ENCODE results near the gene WDR20. TPM values are rescaled to one million over a fixed set of nuclear protein-coding genes. Genes with fewer than 3 reads are reported as not detected.

Gene WDR20
- total and polyA plus RNA-seq, 2 donors (not counting 1 experiment from before 2014, with no cell fraction given): 12.4 to 64.0 TPM

DNA sequence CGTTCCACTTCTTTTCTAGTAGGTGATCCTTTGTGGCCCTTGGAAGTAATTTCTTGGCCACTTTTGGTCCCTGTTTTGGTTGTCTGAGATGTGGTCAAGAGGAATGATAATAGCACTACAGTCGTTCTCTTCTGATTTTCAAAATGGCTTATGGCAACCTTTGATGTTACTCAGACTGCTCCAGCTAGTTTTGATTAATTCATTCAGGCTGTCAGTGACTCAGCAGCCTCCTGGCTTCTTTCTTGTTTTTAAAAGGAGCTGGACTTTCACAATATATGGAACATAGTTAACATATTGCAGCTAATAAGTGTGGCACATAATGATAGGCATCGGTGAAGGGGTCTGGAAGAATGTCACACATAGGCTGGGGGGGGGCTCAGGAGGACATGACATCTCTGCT is 47.3 kb downstream of the WDR20 start:
- Mint-ChIP-seq H3K4me3 (no peak overlapping the region), H3K27me3 (no peaks in the 10 kb centered on the region), H3K4me1 (peaks cover 42% of the 10 kb centered on the region), H3K9me3 (ENCODE audit: insufficient read depth) (no peaks in the 10 kb centered on the region), H3K27ac (no peak overlapping the region)
- intact Hi-C loops (cut with micrococcal nuclease): no loop called here
- no peaks in the 10 kb centered on the region for H3K36me3 ChIP-seq (replicated peaks in 1 of 2; ENCODE audit: control extremely low read depth in 1 of 2, control insufficient read depth in 1 of 2, extremely low read depth in 1 of 2, insufficient read depth in 2 of 2, low read length in 1 of 2)
- H3K79me2 ChIP-seq (ENCODE audit: control insufficient read depth, insufficient read depth, low read length): peaks cover 86% of the 10 kb centered on the region
- no peak overlapping the region for H3K4me2 ChIP-seq (replicated peaks; ENCODE audit: low read depth, low read length, poor library complexity, severe bottlenecking)
- WGBS (ENCODE audit: insufficient coverage): 92% methylated on average over 2 of the region's 3 CpGs
- no peak overlapping the region for H3K9ac ChIP-seq (ENCODE audit: low read length)
- CTCF ChIA-PET: no interaction called here
- DNase-seq (no peak), ATAC-seq (ENCODE audit: low read depth) (no peak)
- no peaks in the 10 kb centered on the region for H3K27me3 ChIP-seq (replicated peaks in 1 of 4; ENCODE audit: control extremely low read depth in 1 of 4, control insufficient read depth in 3 of 4, insufficient read depth in 4 of 4, low read length in 3 of 4)
- H3K4me3 ChIP-seq (ENCODE audit: control extremely low read depth in 1 of 5, extremely low read depth in 1 of 5, insufficient read depth in 1 of 5, low read depth in 2 of 5, low read length in 4 of 5): no peak overlapping the region
- TF ChIP-seq, protein P1, sequence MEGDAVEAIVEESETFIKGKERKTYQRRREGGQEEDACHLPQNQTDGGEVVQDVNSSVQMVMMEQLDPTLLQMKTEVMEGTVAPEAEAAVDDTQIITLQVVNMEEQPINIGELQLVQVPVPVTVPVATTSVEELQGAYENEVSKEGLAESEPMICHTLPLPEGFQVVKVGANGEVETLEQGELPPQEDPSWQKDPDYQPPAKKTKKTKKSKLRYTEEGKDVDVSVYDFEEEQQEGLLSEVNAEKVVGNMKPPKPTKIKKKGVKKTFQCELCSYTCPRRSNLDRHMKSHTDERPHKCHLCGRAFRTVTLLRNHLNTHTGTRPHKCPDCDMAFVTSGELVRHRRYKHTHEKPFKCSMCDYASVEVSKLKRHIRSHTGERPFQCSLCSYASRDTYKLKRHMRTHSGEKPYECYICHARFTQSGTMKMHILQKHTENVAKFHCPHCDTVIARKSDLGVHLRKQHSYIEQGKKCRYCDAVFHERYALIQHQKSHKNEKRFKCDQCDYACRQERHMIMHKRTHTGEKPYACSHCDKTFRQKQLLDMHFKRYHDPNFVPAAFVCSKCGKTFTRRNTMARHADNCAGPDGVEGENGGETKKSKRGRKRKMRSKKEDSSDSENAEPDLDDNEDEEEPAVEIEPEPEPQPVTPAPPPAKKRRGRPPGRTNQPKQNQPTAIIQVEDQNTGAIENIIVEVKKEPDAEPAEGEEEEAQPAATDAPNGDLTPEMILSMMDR (IDR thresholded peaks at IDR 0.05): no peak
- no peak for TF ChIP-seq EZH2 (IDR thresholded peaks at IDR 0.05; ENCODE audit: borderline replicate concordance, insufficient read depth, low read depth, low read length, poor library complexity, severe bottlenecking)
- no peak overlapping the region for H3K27ac ChIP-seq (ENCODE audit: low read length in 2 of 2)
- H3K9me3 ChIP-seq (ENCODE audit: control extremely low read depth in 1 of 3, control insufficient read depth in 2 of 3, insufficient read depth in 1 of 3, low read length in 2 of 3): no peaks in the 10 kb centered on the region
- H3K4me1 ChIP-seq (ENCODE audit: control insufficient read depth in 2 of 2, insufficient read depth in 2 of 2, low read length in 2 of 2): peaks cover 3 to 6% of the 10 kb centered on the region in 2 donors
- H2AFZ ChIP-seq (ENCODE audit: insufficient read depth, low read depth, low read length, poor library complexity, severe bottlenecking): no peak overlapping the region
- POLR2A ChIA-PET: no interaction called here
- peaks cover 89% of the 10 kb centered on the region for H4K20me1 ChIP-seq (ENCODE audit: control insufficient read depth, insufficient read depth, low read length, poor library complexity, severe bottlenecking)

GRCh38 chr14:102187568-102188001 is 47.9 kb downstream of the WDR20 start:
- ATAC-seq (ENCODE audit: low read depth) (no peak), DNase-seq (no peak)
- H3K27me3 Mint-ChIP-seq: no peaks in the 10 kb centered on the region
- no peak overlapping the region for H3K9ac ChIP-seq (ENCODE audit: low read length)
- H3K4me2 ChIP-seq (replicated peaks; ENCODE audit: low read depth, low read length, poor library complexity, severe bottlenecking): no peak overlapping the region
- H4K20me1 ChIP-seq (ENCODE audit: control insufficient read depth, insufficient read depth, low read length, poor library complexity, severe bottlenecking): peaks cover 84% of the 10 kb centered on the region
- no peaks in the 10 kb centered on the region for H3K36me3 ChIP-seq (replicated peaks in 1 of 2; ENCODE audit: control extremely low read depth in 1 of 2, control insufficient read depth in 1 of 2, extremely low read depth in 1 of 2, insufficient read depth in 2 of 2, low read length in 1 of 2)
- no peak overlapping the region for H3K27ac Mint-ChIP-seq
- H3K79me2 ChIP-seq (ENCODE audit: control insufficient read depth, insufficient read depth, low read length): peaks cover 82% of the 10 kb centered on the region
- ChIA-PET POLR2A (no interaction called here), CTCF (no interaction called here)
- H3K27me3 ChIP-seq (replicated peaks in 1 of 4; ENCODE audit: control extremely low read depth in 1 of 4, control insufficient read depth in 3 of 4, insufficient read depth in 4 of 4, low read length in 3 of 4): no peaks in the 10 kb centered on the region
- H3K4me1 Mint-ChIP-seq: peaks cover 41% of the 10 kb centered on the region
- H2AFZ ChIP-seq (ENCODE audit: insufficient read depth, low read depth, low read length, poor library complexity, severe bottlenecking): no peak overlapping the region
- H3K9me3 ChIP-seq (ENCODE audit: control extremely low read depth in 1 of 3, control insufficient read depth in 2 of 3, insufficient read depth in 1 of 3, low read length in 2 of 3): no peaks in the 10 kb centered on the region
- intact Hi-C loops (cut with micrococcal nuclease): no loop called here
- peaks cover 3 to 6% of the 10 kb centered on the region in 2 donors for H3K4me1 ChIP-seq (ENCODE audit: control insufficient read depth in 2 of 2, insufficient read depth in 2 of 2, low read length in 2 of 2)
- no peaks in the 10 kb centered on the region for H3K9me3 Mint-ChIP-seq (ENCODE audit: insufficient read depth)
- 96% methylated on average over 4 of the region's 4 CpGs for WGBS (ENCODE audit: insufficient coverage)
- TF ChIP-seq EZH2 (IDR thresholded peaks at IDR 0.05; ENCODE audit: borderline replicate concordance, insufficient read depth, low read depth, low read length, poor library complexity, severe bottlenecking): no peak
- TF ChIP-seq, protein P1 (IDR thresholded peaks at IDR 0.05): no peak
- H3K4me3 Mint-ChIP-seq: no peak overlapping the region
- H3K27ac ChIP-seq (ENCODE audit: low read length in 2 of 2): no peak overlapping the region
- no peak overlapping the region for H3K4me3 ChIP-seq (ENCODE audit: control extremely low read depth in 1 of 5, extremely low read depth in 1 of 5, insufficient read depth in 1 of 5, low read depth in 2 of 5, low read length in 4 of 5)
